GM19099 (cell line): ENCODE measurements around the gene WDR76.
A peak's percentile ranks its signal among the peaks of the same experiment; 100 is the strongest.

Source experiments
- POLR2A ChIP-seq: IDR thresholded peaks from 3 replicates; pipeline ENCODE4 v1.6.1; 2011; ENCODE audit warnings: low read depth; ENCODE audit not compliant: insufficient read length; ENCODE audit errors: extremely low read depth

Gene WDR76

GRCh38 chr15:43826508-43827341 is at the start of gene WDR76:
TSS of gene WDR76 (plus strand) at chr15:43827002. CDS start at chr15:43827033, 31 bp downstream.
- TF ChIP-seq POLR2A: peak; percentile 60

GRCh38 chr15:43777267-43777914 is 49.4 kb upstream of the WDR76 start:
- no peak for TF ChIP-seq POLR2A

GRCh38 chr15:43779016-43779415 is 47.8 kb upstream of the WDR76 start:
- TF ChIP-seq POLR2A: no peak

GRCh38 chr15:43789409-43789808 is 37.4 kb upstream of the WDR76 start:
- TF ChIP-seq POLR2A: no peak

GRCh38 chr15:43791993-43792760 is 34.6 kb upstream of the WDR76 start, which contains the start of gene SERF2:
TSS of gene SERF2 (plus strand) at chr15:43792320. CDS start at chr15:43792377, 57 bp downstream.
- TF ChIP-seq POLR2A: peak; percentile 95

- TF ChIP-seq POLR2A: no peak
These were observed 33.9 kb upstream of the WDR76 start for GRCh38 chr15:43792761-43793476.

- no peak for TF ChIP-seq POLR2A
These were observed 33.2 kb upstream of the WDR76 start for GRCh38 chr15:43793647-43794046.

- no peak for TF ChIP-seq POLR2A
These were observed 32.3 kb upstream of the WDR76 start for GRCh38 chr15:43794269-43795037.

- TF ChIP-seq POLR2A: no peak
These were observed 31.6 kb upstream of the WDR76 start for GRCh38 chr15:43795197-43795596.

- no peak for TF ChIP-seq POLR2A
These were observed 30.8 kb upstream of the WDR76 start for GRCh38 chr15:43795997-43796396.

GRCh38 chr15:43796566-43796965 is 30.2 kb upstream of the WDR76 start:
- no peak for TF ChIP-seq POLR2A

- TF ChIP-seq POLR2A: no peak
These were observed 27.4 kb upstream of the WDR76 start for GRCh38 chr15:43799209-43799944.

- TF ChIP-seq POLR2A: no peak
These were observed 26.9 kb upstream of the WDR76 start, which contains the start of gene SERINC4 for GRCh38 chr15:43799945-43800285. TSS of gene SERINC4 (minus strand) at chr15:43800220. CDS start at chr15:43799986, 234 bp downstream.
